SK-N-MC (cell line): ENCODE measurements around the gene HSD17B12.
"Not testable (repeated sequence)": the region's sequence is repeated elsewhere in the genome, so short reads cannot be mapped to it uniquely, and the experiment has no call there.

Source experiments
- DNase-seq: peaks from one replicate; pipeline ENCODE4 v3.0.0-alpha.2; 2011; ENCODE audit warnings: low read depth, low spot score
- H3K27ac ChIP-seq: fragments of 200-600 bp; sonication (generic); 2 replicates; pipeline ENCODE4 v1.5.1; 2016; ENCODE audit warnings: mixed run types
- H3K36me3 ChIP-seq: fragments of 200-600 bp; sonication (generic); 2 replicates; pipeline ENCODE4 v1.6.1; 2017; ENCODE audit warnings: antibody characterized with exemption, low read length, mixed read lengths; ENCODE audit not compliant: insufficient read depth
- H3K4me3 ChIP-seq: fragments of 200-600 bp; sonication (generic); 2 replicates; pipeline ENCODE4 v1.5.1; 2016
- H3K9ac ChIP-seq: fragments of 200-600 bp; sonication (generic); 2 replicates; pipeline ENCODE4 v1.8.0; 2017; ENCODE audit warnings: mixed run types, mixed read lengths; ENCODE audit not compliant: insufficient read length
- H3K9me3 ChIP-seq: fragments of 200-600 bp; sonication (generic); 2 replicates; pipeline ENCODE4 v1.6.1; 2017; ENCODE audit warnings: low read depth, mild to moderate bottlenecking, antibody characterized with exemption, low read length, moderate library complexity, mixed read lengths
- EZH2 ChIP-seq: fragments of 200-600 bp; sonication (generic); IDR thresholded peaks from one replicate; pipeline ENCODE4 v1.6.1; 2017; ENCODE audit warnings: antibody characterized with exemption
- FOXP2 ChIP-seq: optimal IDR thresholded peaks from 2 replicates; pipeline ENCODE3; 2011; ENCODE audit warnings: mild to moderate bottlenecking, moderate library complexity; ENCODE audit not compliant: insufficient read depth; ENCODE audit errors: extremely low read length, control extremely low read depth
- POLR2AphosphoS5 ChIP-seq: IDR thresholded peaks from 2 replicates; pipeline ENCODE4 v1.6.1; 2012; ENCODE audit warnings: mild to moderate bottlenecking, low read depth, low read length, borderline replicate concordance

Gene HSD17B12

GRCh38 chr11:43681401-43681942 lies 934 bp downstream of the HSD17B12 start:
- Histone ChIP-seq H3K4me3 (peak overlapping the region; percentile 79), H3K27ac (peak overlapping the region; percentile 92), H3K36me3 (peaks cover 41% of the 10 kb centered on the region), H3K9me3 (no peaks in the 10 kb centered on the region), H3K9ac (peak overlapping the region; percentile 98)
- no peak for TF ChIP-seq EZH2
- no peak for TF ChIP-seq POLR2AphosphoS5
- TF ChIP-seq FOXP2, result no peak
- peak; percentile 3 for DNase-seq

GRCh38 chr11:43682081-43682480 lies 1.5 kb downstream of the HSD17B12 start:
- not testable (repeated sequence) for H3K9me3 ChIP-seq, DNase-seq
- H3K27ac ChIP-seq, result peak overlapping the region; percentile 92; the same call in 1 of the 2 replicates
- H3K4me3 ChIP-seq, result peak overlapping the region; percentile 79
- H3K36me3 ChIP-seq, result peaks cover 42% of the 10 kb centered on the region
- H3K9ac ChIP-seq, result peak overlapping the region; percentile 98

GRCh38 chr11:43685440-43685839 lies 4.9 kb downstream of the HSD17B12 start:
- TF ChIP-seq POLR2AphosphoS5 (no peak), EZH2 (no peak), FOXP2 (no peak)
- H3K36me3 ChIP-seq, result peaks cover 46% of the 10 kb centered on the region
- no peak for DNase-seq

GRCh38 chr11:43686207-43686606 lies 5.7 kb downstream of the HSD17B12 start:
- Histone ChIP-seq H3K27ac (no peak overlapping the region), H3K36me3 (peaks cover 54% of the 10 kb centered on the region), H3K9me3 (no peaks in the 10 kb centered on the region), H3K9ac (no peak overlapping the region), H3K4me3 (no peak overlapping the region)
- no peak for DNase-seq
- TF ChIP-seq EZH2 (no peak), FOXP2 (no peak), POLR2AphosphoS5 (no peak)

More at GRCh38 chr11:43685440-43685839, 4.9 kb downstream of the HSD17B12 start:
- Histone ChIP-seq H3K9ac (no peak overlapping the region), H3K9me3 (no peaks in the 10 kb centered on the region), H3K4me3 (no peak overlapping the region), H3K27ac (no peak overlapping the region)

- Histone ChIP-seq H3K36me3 (peaks cover 64% of the 10 kb centered on the region), H3K27ac (no peak overlapping the region), H3K4me3 (no peak overlapping the region), H3K9me3 (no peaks in the 10 kb centered on the region), H3K9ac (no peak overlapping the region)
- TF ChIP-seq FOXP2, result no peak
- no peak for TF ChIP-seq EZH2
- TF ChIP-seq POLR2AphosphoS5, result no peak
- DNase-seq, result no peak
Observed at GRCh38 chr11:43687120-43687791, 6.7 kb downstream of the HSD17B12 start.

GRCh38 chr11:43688394-43688793 lies 7.9 kb downstream of the HSD17B12 start:
- no peaks in the 10 kb centered on the region for H3K9me3 ChIP-seq
- no peak overlapping the region for H3K9ac ChIP-seq
- no peak overlapping the region for H3K27ac ChIP-seq
- no peak overlapping the region for H3K4me3 ChIP-seq
- TF ChIP-seq EZH2, result no peak
- no peak for TF ChIP-seq FOXP2
- DNase-seq, result no peak
- peaks cover 57% of the 10 kb centered on the region for H3K36me3 ChIP-seq

GRCh38 chr11:43689167-43689566 lies 8.6 kb downstream of the HSD17B12 start:
- DNase-seq, result no peak

GRCh38 chr11:43690929-43691725 lies 10.6 kb downstream of the HSD17B12 start:
- Histone ChIP-seq H3K4me3 (no peak overlapping the region), H3K9ac (no peak overlapping the region)

More at GRCh38 chr11:43689167-43689566, 8.6 kb downstream of the HSD17B12 start:
- H3K9ac ChIP-seq, result no peak overlapping the region
- H3K9me3 ChIP-seq, result no peaks in the 10 kb centered on the region
- H3K4me3 ChIP-seq, result no peak overlapping the region
- H3K36me3 ChIP-seq, result peaks cover 50% of the 10 kb centered on the region
- no peak for TF ChIP-seq POLR2AphosphoS5
- no peak for TF ChIP-seq EZH2
- no peak for TF ChIP-seq FOXP2
- H3K27ac ChIP-seq, result no peak overlapping the region

More at GRCh38 chr11:43690929-43691725, 10.6 kb downstream of the HSD17B12 start:
- TF ChIP-seq FOXP2 (no peak), EZH2 (no peak), POLR2AphosphoS5 (no peak)
- Histone ChIP-seq H3K27ac (no peak overlapping the region), H3K36me3 (peaks cover 34% of the 10 kb centered on the region), H3K9me3 (no peaks in the 10 kb centered on the region)
- no peak for DNase-seq
